Stimulated activated CD4-positive, alpha-beta T cell treated with anti-CD3 and anti-CD28 coated beads, TNF-alpha, amount 100 ng/mL, for 48 hours (primary cell): ENCODE measurements around the gene GTSE1.
A peak's percentile ranks its signal among the peaks of the same experiment; 100 is the strongest.

Experiments
- DNase-seq, 3 donors: peaks; one replicate each; pipeline ENCODE4 v3.0.0-alpha.2; 2020; ENCODE audit warnings: low read depth in 3 of 3

Gene GTSE1

DNA sequence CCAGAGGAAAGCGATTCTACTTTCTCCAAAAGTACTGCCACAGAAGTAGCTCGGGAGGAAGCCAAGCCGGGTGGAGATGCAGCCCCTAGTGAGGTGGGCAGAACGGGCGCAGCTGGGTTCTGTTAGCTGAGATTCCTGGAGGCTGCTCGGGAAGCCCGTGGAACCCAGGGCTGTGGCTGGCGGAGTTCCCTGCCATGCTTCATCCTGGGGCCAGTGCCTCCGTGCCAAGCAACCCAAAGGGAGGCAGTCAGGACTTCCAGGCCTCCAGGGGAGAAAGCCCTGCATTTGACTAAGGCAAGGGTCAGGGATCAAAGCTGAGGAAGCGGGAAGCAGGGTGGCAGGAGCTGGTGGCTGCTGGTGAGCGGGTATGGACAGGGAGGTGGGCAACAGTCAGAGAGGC, 32.1 kb downstream of the GTSE1 start:
- DNase-seq = no peak

DNA sequence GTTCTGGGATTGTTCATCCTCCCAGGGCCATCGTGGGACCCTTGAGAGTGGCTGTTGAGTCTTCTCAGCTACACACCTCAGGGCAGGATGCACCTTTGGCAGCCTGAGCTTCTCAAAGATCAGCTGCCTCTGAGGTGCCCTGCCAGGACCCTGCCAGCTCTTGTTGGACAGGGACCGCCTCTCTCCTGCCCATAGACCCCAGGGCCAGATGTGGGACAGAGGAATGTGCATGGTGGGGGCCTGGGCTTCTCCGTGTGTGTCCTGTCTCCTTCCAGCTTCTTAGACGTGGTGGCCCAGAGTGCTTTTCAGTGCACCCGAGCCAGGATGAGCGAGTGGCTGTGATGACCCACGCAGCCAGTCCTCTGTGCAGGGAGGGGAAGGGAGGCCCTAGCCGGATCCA, 32.9 kb downstream of the GTSE1 start:
- no peak for DNase-seq

DNA sequence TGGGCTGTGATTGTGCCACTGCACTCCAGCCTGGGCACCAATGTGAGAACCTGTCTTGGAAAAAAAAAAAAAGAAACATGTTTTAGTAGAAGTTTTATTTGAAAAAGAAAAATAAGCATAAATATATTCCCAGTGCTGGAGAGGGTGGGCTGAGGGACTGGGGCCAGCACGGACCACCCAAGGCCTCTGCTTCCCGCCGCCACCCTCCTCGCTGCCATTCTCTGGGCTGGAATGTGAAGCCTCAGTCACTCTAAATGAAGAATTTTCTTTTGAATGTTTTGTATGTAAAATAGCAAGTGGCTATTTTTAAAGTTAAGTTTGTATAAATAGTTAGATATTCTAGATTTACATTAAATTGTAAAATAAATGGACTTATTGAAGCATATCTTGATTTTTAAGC, 33.8 kb downstream of the GTSE1 start:
- DNase-seq = no peak

DNA sequence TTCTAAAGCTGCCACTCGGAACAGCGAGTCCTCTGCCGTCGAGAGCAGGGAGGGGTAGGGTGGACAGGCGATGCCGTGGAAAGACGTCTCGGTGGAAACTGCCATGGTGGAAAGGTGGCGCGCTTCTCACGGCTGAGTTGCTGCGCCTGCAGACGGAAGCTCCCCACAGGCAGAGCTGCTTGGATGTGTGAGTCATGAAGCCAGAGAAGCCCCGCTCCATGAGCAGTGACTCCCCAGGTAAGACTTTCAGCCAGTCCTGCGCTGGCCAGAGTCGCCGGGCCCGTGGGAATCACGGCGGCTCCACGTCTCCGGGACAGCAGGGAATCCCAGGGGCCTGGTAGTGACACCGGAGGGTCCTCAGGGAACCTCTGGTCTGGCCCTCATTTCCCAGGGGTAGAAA, 34.8 kb downstream of the GTSE1 start:
- DNase-seq = no peak

DNA sequence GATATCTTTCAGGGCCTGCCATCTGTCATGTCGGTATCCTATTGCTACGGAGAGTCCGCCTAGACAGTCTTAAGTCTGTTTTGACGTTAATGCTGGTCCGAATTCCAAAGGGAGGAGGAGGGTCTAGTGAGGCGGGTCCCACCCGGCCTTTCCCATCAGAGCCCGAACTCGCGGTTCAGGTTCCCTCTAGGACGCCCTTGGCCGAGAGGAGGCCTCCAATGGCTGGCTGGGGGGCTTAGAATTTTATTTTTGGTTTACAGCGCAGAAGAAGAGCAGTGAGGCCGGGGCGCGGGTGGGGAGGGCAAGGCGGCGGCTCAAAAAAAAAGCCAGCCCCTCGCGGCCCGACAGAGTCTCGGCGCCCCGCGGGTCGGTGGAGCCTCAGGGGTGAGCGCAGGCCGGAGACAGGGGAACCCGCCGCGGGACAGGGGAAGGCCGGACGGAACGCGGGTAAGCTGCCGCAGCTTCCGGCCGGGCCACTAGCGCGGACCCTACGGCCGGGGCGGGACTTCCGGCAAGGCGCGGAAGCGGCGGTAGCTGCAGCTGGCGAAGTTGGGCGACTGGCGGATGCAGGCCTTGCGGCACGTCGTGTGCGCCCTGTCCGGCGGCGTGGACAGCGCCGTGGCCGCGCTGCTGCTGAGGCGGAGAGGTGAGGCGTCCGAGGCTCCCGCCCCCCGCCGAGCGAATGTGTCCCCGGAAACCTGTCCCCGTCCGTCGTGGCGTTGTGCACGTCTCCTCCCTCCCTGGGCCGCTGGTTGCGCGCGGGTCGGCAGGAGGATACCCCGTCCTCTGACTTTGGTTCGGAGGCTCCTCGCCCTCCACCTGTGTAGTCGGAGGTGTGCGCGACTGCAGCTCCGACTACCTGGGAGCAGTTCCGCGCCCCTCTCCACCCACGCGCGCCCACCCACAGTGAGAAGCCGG, 38.8 kb downstream of the GTSE1 start, which contains the start of gene TRMU:
Gene TRMU, plus strand, starts transcription at position 514 of the 918 bp plus-strand sequence. Its CDS starts 51 bp downstream, at position 565.
- DNase-seq = peak; percentile 51 to 63 (median 52)

DNA sequence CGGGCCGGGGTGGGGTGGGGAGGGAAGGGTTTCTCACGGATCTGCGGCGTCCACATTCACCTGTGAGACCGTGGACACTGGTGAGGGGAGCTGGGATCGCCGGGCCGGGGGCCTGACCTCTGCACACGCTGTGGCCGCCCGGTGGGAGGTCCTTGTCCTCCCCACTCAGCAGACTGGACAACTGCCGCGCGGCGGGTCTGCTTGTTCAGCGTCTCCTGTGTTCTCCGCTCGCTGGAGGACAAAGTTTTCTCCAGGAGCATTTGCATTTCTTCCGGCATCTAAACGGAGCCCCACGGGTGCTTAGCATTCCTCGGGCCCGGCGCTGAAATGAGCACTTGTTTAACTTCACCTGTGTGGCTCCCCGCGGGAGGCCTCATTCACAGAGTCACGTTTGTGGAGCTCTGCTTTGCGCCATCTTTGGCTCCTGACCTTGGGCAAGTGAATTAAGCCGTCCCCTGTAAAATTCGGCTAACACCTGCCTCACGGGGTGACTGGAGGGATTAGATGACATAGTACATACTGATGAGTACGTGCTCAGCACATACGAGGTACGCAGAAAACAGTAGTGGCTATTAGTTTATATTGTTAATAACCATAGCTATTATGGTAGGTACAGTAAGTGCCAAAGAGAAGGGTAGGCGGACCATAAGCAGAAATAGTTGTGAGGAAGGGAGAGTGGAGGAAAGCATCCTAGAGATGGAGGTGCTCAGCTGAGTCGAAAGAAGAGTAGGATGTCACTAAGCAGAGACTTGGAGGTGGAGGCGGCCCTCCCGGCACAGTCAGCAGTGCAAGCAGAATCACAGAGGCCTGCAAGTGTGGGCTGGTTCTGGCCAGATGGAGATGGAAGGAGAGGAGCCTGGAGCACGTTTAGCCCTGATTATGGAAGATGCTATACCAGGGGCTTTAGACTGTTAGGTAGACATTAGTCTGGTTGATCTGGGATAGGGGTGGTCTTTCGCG, 39.7 kb downstream of the GTSE1 start:
- DNase-seq = no peak

DNA sequence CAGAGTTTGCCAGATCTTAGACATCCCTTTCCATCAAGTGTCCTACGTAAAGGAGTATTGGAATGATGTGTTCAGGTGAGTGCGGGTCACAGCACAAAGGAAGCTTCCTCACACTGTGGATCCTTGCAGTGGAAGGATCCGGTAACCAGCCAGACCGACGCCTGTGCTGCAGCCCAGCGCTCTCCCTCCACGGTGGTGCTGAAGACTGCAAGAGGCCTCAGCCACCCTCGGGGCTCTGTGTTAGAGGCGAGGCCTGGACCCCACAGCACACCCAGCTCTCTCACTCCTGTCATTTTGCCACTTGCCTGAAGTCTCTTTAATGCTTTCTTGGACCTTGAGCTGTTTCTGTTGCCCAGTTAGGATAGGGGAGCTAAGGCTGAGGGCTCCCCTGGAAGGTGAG, 41.2 kb downstream of the GTSE1 start:
- no peak for DNase-seq

DNA sequence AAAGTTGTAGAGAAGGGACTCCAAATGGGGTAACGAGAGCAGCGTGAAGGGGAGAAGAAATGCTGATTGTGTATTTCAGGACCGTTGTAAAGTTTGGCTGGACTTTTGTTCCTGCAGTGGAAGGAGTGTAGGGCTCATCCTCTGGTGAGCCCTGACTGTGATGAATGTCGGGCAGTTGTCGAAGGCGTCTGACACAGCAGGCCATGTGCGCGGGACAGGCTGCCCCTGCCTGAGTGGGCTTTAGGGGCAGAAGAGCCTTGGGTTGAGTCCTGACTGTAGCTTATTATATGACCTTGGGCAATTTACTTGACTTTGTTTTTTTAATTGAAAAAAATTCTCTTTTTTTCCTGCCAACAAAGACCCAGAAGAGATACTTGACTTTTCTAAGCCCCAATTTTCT, 42.0 kb downstream of the GTSE1 start:
- DNase-seq = no peak

DNA sequence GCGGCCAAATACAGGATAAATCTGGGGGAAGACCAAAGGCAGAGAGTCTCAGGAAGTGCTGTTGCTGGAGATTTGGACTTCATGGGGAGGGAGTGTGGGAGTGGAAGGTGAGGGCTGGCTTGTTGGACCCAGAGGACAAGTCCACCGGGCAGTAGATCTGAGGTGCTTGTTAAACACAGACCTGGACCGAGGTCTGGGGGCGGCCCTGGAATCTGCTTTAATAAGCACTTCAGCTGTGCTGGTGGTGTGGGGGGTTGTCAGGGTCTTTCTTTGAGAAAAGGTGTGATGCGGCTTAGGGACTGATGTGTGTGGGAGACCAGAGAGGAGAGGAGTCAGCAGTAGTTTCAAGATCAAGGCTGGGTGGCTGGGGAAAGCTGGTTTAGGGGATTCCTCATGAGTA, 43.3 kb downstream of the GTSE1 start:
- no peak for DNase-seq

DNA sequence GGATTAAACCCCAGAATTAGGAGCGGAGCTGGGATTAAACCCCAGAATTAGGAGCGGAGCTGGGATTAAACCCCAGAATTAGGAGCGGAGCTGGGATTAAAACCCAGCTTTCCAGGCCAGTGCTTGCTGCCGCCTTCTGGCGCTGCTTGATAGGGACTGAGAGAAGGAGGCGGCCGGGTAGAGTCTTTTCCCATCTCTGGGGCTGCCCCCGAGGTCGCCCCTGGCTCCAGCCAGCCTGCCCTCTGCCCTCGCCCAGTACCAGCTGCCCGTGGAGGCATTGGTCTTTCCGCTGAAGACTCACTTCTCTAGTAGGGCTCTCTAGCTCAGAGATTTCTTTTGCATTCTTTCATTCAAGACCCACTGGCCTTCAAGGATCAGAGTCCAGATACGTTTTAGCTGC, 44.0 kb downstream of the GTSE1 start:
- no peak for DNase-seq

DNA sequence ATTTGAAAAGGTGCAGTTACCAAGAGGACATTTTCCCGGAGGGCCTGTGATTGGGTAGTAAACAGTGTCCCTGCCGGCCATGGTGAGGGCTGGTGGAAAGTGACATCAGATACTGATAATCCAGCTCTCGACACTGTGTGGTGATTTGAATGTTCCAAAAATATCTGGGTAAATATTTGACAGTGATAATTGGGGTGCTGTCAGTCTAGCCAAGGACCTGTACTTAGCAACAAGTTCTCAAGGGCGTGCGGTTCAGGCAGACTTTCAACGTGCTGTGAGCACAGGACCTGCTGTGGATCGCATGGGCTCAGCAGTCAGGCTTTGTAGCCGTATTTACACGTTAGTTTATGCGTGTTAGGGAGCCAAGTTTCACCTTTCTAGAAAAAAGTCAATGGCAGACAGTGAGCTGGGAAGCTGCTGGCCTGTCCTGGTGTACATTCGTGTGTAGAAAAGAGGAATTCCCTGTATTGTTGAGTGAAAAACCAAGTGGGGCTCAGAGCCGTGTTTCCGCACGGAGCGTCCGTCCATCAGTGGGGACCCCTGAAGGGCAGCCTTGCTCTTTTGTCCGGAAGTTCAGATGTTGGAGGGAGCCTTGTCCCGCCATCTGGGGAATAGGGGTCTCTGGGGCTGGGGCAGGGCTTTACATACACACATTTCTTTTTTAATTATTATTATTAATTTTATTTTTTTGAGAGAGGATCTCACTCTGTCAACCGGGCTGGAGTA, 50.2 kb downstream of the GTSE1 start:
- DNase-seq = no peak

DNA sequence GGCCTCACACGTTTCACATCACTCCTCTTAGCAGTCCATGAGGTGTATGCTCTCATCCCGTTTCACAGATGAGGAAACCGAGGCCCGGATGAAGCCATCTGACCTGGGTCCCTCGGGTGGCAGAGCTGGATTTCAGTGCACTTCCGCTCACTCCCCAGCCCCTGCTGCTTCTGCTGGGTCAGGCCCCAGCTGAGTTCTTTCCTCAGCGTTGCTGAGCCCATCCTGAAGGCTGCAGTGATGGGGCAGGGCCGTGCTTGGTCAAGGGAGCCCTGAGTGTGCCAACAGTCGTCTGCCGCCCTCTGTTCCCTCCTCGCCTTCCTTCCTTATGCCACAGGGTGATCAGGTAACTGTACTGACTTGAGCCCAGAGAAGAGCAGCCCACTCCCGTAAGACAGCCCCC, 51.0 kb downstream of the GTSE1 start:
- DNase-seq = no peak

DNA sequence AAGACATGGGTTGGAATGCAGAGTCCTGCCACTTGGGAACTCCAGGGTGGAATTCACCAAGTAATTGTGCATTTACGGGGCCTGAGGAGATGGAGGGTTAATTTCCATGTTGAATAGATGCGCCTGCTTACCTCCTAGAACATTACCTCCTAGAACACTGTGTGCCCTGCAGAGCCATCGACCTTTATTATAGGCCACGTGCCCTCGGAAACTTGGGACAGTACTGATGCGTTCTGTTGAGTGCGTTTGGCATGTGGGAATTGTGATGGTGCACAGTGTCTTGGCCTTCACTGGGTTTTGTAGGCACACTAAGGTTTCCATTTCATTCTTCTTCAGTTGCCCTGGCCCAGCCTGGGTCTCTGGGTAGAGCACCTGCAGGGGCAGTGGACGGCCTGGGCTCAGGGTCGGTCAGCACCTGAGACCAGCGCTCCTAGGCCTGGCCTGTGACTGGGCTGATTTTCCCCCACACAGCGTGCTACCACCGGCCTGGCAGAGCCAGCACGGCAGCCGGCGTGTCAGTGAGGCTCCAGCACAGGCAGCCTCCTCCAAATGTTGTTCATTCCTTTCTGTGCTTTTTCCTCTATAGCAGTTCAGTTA, 51.5 kb downstream of the GTSE1 start:
- DNase-seq = no peak

DNA sequence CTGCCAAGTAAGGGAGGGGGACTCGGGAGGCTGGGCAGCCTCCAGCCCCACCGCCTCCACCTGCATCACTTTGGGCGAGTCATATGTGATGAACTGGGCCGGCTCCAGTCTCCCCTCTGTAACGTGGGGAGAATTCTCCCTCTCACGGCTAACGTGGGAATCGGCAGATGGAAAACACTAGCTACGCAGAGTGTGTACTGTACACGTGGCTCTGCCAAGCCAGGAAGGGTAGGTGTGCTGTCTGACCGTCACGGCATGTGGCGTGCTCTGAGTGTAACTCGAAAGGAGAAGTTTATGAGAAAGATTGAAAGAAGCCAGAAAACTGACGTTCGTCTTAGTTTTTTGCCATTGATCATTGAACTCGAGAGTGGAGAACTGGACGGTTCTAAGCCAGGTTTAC, 52.6 kb downstream of the GTSE1 start:
- DNase-seq = no peak

DNA sequence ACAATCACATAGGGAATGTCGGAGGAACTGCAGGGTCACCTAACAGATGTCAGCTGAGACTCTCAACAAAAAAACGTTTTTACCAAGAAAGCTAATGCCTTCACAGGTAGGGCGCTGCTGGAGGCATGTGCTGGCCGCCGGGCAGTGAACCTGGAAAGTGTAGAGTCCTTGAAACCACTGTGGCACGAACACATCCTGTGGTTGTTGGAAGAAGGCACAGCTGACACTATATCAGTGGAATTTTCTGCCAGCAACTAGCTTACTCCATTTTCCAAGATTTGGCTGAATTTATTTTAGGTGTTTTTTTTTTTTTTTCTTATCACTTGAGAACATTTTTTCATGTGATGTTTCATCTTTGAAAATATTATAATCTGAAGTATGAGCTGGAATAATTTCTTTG, 53.0 kb downstream of the GTSE1 start:
- no peak for DNase-seq

DNA sequence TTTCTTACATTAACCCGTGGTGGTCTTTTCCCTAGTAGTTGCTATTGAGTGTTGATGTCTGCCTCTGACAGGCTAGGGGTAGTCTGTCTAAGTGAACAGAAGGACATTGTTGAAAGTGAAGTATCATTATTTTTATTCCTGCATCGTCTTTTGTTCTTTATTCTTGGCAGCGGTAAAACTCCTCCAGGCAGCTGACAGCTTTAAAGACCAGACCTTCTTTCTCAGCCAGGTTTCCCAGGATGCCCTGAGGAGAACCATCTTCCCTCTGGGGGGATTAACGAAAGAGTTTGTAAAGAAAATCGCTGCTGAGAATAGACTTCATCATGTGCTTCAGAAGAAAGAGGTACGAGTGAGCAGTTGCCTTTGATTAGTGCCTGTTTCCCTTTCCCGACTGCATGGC, 53.5 kb downstream of the GTSE1 start:
- no peak for DNase-seq

DNA sequence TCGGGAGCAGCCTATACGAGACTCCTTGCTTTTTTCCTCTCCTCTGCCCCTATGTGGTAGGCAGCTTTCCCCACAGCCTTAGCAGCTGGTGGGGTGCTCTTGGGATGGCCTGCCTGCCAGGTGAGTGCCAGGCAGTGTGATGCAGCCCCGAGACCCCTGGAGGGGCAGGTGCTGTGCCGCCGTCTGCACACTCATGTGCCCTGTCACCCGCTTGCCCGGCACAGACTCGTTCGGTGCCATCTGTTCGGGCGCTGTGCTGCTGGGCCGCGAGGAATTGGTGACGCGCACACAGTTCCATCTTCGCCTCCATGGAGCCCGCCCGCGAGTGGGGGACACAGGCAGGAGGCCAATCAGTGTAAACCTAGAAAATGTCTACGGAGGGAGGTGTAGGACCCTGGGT, 54.0 kb downstream of the GTSE1 start:
- no peak for DNase-seq

DNA sequence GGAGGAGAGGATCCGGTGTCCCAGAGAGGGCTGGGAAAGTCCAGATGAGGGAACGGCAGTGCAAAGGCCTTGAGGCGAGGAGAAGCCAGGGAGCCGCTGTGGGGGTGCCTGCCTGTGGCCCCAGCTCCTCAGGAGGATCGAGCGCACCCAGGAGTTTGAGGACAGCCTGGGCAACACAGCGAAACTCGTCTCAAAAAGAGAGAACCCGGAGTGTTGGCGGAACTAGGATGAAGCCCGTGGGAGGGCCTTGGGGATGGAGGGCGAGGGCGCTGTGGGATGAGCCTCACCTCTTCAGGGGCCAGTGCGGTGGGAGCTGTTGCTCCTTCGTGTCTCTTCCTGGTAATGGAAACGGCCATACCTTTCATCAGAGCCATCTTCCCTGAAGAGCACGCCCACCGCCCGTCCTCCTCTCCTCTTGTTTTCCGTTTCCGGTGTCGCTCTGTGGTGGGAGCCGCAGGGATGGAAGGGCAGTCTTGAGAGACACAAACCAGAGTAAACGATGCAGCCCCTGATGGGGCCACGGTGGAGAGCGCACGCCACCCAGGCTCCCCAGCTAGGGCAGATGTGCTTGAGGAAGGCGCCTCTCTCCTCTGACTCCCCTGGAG, 54.6 kb downstream of the GTSE1 start:
- no peak for DNase-seq

DNA sequence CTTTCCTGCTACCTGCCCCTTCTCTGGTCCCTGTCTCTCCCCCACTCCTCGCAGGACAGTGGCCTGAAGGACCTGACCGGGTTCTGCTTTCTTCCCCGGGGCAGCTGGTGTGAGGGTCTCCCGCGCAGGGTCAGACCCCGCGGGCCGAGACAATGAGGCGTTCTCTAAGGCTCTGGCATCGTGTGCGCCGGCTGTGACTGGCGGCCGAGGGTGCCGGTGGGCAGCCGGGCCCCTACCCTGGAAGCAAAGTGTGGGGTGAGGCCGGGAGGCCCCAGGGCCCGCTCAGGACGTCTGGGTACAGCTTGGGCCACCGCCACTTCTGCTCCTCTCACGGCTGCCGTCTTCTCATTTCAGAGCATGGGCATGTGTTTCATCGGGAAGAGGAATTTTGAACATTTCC, 55.1 kb downstream of the GTSE1 start:
- no peak for DNase-seq

DNA sequence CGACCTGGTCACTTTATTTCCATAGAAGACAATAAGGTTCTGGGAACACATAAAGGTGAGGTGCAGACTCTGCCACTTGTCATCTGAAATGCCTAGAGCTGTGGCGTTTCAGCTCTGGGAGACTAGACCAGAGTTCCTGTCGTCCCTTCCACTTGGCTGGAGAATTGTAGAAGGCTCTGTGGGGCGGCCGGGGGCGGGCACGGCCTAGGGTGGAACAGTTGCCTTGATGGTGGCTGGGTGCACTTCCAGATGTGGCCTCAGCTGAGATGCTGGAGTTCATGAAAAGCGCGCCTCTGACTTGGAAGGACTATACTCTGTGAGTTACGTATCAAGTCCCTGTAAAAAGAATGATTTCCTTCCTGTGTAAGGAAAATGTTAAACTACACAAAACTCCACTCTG, 55.6 kb downstream of the GTSE1 start:
- no peak for DNase-seq
